SU-DHL-6 (cell line): ENCODE measurements around the gene EVL.

Experiments
- H2AFZ ChIP-seq: fragments of 200-600 bp; sonication (generic); 2 replicates; pipeline ENCODE4 v1.6.1; 2014; ENCODE audit warnings: low read depth, mild to moderate bottlenecking, moderate library complexity, mixed read lengths, antibody characterized with exemption, low read length; ENCODE audit not compliant: severe bottlenecking
- H3F3A ChIP-seq: fragments of 200-600 bp; shearing (Covaris generic); 2 replicates; pipeline ENCODE4 v1.6.0; 2016; ENCODE audit warnings: antibody characterized with exemption, mild to moderate bottlenecking; ENCODE audit not compliant: insufficient read depth
- H3K27ac ChIP-seq: fragments of 200-600 bp; sonication (generic); 2 replicates; pipeline ENCODE4 v1.5.1; 2016; ENCODE audit warnings: low read depth, mild to moderate bottlenecking, low read length, moderate library complexity, mixed read lengths
- H3K27me3 ChIP-seq: fragments of 200-600 bp; sonication (generic), shearing (Covaris generic); 2 replicates; pipeline ENCODE4 v1.6.0; 2014; ENCODE audit warnings: mild to moderate bottlenecking, low read length
- H3K36me3 ChIP-seq: fragments of 200-600 bp; sonication (generic); 2 replicates; pipeline ENCODE4 v1.6.1; 2014; ENCODE audit warnings: mild to moderate bottlenecking, low read length, mixed read lengths
- H3K4me2 ChIP-seq: fragments of 300-600, 200-600 bp; shearing (Covaris generic), sonication (generic); 2 replicates; pipeline ENCODE4 v1.6.0; 2014; ENCODE audit warnings: low read length, low read depth, mild to moderate bottlenecking; ENCODE audit not compliant: poor library complexity, severe bottlenecking
- H3K4me3 ChIP-seq: fragments of 200-600 bp; sonication (generic); 2 replicates; pipeline ENCODE4 v1.5.1; 2014; ENCODE audit warnings: antibody characterized with exemption, low read length, mild to moderate bottlenecking, mixed read lengths; ENCODE audit not compliant: insufficient read depth, poor library complexity, severe bottlenecking
- H3K79me2 ChIP-seq: fragments of 200-600 bp; sonication (generic); 2 replicates; pipeline ENCODE4 v1.6.1; 2014; ENCODE audit warnings: mild to moderate bottlenecking, low read length, moderate library complexity; ENCODE audit not compliant: insufficient read depth
- H3K9ac ChIP-seq: fragments of 200-600 bp; sonication (generic); 2 replicates; pipeline ENCODE4 v1.7.0; 2014; ENCODE audit warnings: mild to moderate bottlenecking, low read length
- H3K9me2 ChIP-seq: fragments of 200-600 bp; sonication (generic); replicated peaks from 2 replicates; pipeline ENCODE4 v1.6.1; 2014; ENCODE audit warnings: low read length; ENCODE audit not compliant: insufficient read depth
- H3K9me3 ChIP-seq: fragments of 200-600 bp; sonication (generic); 2 replicates; pipeline ENCODE4 v1.6.1; 2014; ENCODE audit warnings: low read length, mixed read lengths; ENCODE audit not compliant: insufficient read depth
- H4K20me1 ChIP-seq: fragments of 200-600 bp; sonication (generic); 2 replicates; pipeline ENCODE4 v1.6.1; 2014; ENCODE audit warnings: low read depth, mild to moderate bottlenecking, antibody characterized with exemption, low read length, moderate library complexity, mixed read lengths
- CTCF ChIP-seq: fragments of 200-600 bp; sonication (generic); IDR thresholded peaks from one replicate; pipeline ENCODE4 v1.5.1; 2017; ENCODE audit warnings: antibody characterized with exemption, mild to moderate bottlenecking, low read length, moderate library complexity; ENCODE audit not compliant: insufficient read depth, poor library complexity, severe bottlenecking
- EZH2phosphoT487 ChIP-seq: fragments of 200-600 bp; sonication (generic), shearing (Covaris generic); conservative IDR thresholded peaks from 2 replicates; pipeline ENCODE4 v1.6.1; 2018; ENCODE audit warnings: mild to moderate bottlenecking, antibody characterized with exemption, low read length, moderate library complexity, mixed read lengths

EVL gene

DNA sequence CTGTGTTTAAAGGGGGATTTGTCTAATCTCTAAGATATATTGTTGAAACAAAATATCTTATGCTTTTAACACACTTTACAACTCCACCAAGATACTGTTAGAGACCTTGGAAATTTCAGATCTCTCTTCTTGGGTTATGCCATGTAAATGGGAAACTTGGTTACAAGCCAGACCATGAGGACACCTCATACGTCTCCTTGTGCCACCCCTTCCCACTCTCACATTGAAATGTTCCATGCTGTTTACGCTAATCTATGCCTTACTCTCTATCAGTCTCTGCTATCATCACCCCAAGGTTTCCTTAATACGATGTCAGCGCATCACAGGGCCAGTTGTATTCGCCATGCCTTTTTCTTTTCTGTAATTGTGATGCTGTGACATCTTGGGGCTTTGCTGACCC lies 107.6 kb downstream of the EVL start:
- H3K9me3 ChIP-seq = no peaks in the 10 kb centered on the region
- H3K4me2 ChIP-seq = no peak overlapping the region
- H3K27ac ChIP-seq = no peak overlapping the region
- H3K4me3 ChIP-seq = no peak overlapping the region
- H4K20me1 ChIP-seq = no peaks in the 10 kb centered on the region
- H3K9ac ChIP-seq = no peak overlapping the region
- H2AFZ ChIP-seq = no peak overlapping the region
- H3F3A ChIP-seq = no peaks in the 10 kb centered on the region
- no peaks in the 10 kb centered on the region for H3K36me3 ChIP-seq
- no peaks in the 10 kb centered on the region for H3K79me2 ChIP-seq
- H3K9me2 ChIP-seq = no peaks in the 10 kb centered on the region
- no peak for TF ChIP-seq EZH2phosphoT487
- TF ChIP-seq CTCF = no peak
- no peaks in the 10 kb centered on the region for H3K27me3 ChIP-seq

GRCh38 chr14:100173353-100173752 lies 108.1 kb downstream of the EVL start:
- Histone ChIP-seq H3F3A (no peaks in the 10 kb centered on the region), H4K20me1 (no peaks in the 10 kb centered on the region), H3K4me2 (no peak overlapping the region), H3K9me2 (no peaks in the 10 kb centered on the region), H3K27ac (no peak overlapping the region), H3K79me2 (no peaks in the 10 kb centered on the region), H3K9ac (no peak overlapping the region), H3K27me3 (no peaks in the 10 kb centered on the region), H3K4me3 (no peak overlapping the region), H3K36me3 (no peaks in the 10 kb centered on the region), H3K9me3 (no peaks in the 10 kb centered on the region), H2AFZ (no peak overlapping the region)
- TF ChIP-seq EZH2phosphoT487 (no peak), CTCF (no peak)

GRCh38 chr14:100176811-100177327 lies 111.6 kb downstream of the EVL start:
- no peaks in the 10 kb centered on the region for H3K27me3 ChIP-seq

More at GRCh38 chr14:100176811-100177327, 111.6 kb downstream of the EVL start:
- TF ChIP-seq CTCF = no peak
- no peak for TF ChIP-seq EZH2phosphoT487
- no peak overlapping the region for H3K4me3 ChIP-seq
- H2AFZ ChIP-seq = no peak overlapping the region
- no peaks in the 10 kb centered on the region for H4K20me1 ChIP-seq
- no peaks in the 10 kb centered on the region for H3K79me2 ChIP-seq
- no peak overlapping the region for H3K27ac ChIP-seq
- H3F3A ChIP-seq = no peaks in the 10 kb centered on the region
- no peaks in the 10 kb centered on the region for H3K36me3 ChIP-seq
- no peaks in the 10 kb centered on the region for H3K9me3 ChIP-seq
- no peaks in the 10 kb centered on the region for H3K9me2 ChIP-seq
- H3K4me2 ChIP-seq = no peak overlapping the region
- no peak overlapping the region for H3K9ac ChIP-seq
